A673 (cell line): ENCODE results near the gene PPP2R5E. TPM values are rescaled to one million over a fixed set of nuclear protein-coding genes. Genes with fewer than 3 reads are reported as not detected.

Source experiments
- BruUV-seq: library from RNA; stranded (reverse); fragments of 400-500 nt; replicated peaks from 2 replicates; lab custom pipeline; 2021; lab: Mats Ljungman, UMichigan
- CTCF ChIA-PET: fragments of 300-600 bp; sonication (Branson Sonifier 250); formaldehyde crosslinking; loops from one replicate; lab custom pipeline; 2022; ENCODE audit warnings: antibody characterized with exemption; lab: Charles Lee
- POLR2A ChIA-PET: fragments of 300-600 bp; sonication (Branson Sonifier 250); formaldehyde crosslinking; loops from one replicate; lab custom pipeline; 2022; ENCODE audit warnings: antibody characterized with exemption; ENCODE audit not compliant: low non-redundant PET; lab: Charles Lee
- DNase-seq: peaks from one replicate; pipeline ENCODE4 v3.0.0-alpha.2; 2015; ENCODE audit warnings: low spot score
- H3K27ac ChIP-seq: fragments of 200-600 bp; sonication (generic); 2 replicates; pipeline ENCODE4 v1.5.1; 2016; ENCODE audit warnings: mixed run types, low read depth, mild to moderate bottlenecking, mixed read lengths, antibody characterized with exemption, low read length; ENCODE audit not compliant: poor library complexity, severe bottlenecking
- H3K27me3 ChIP-seq: fragments of 200-600 bp; sonication (generic); replicated peaks from 2 replicates; pipeline ENCODE4 v1.6.1; 2017; ENCODE audit warnings: mixed run types, low read depth, mild to moderate bottlenecking, mixed read lengths, antibody characterized with exemption, low read length; ENCODE audit not compliant: insufficient read depth, poor library complexity
- H3K36me3 ChIP-seq: fragments of 200-600 bp; sonication (generic); 2 replicates; pipeline ENCODE4 v1.6.1; 2016; ENCODE audit warnings: mixed run types, mild to moderate bottlenecking, mixed read lengths, antibody characterized with exemption, low read length; ENCODE audit not compliant: insufficient read depth, poor library complexity, severe bottlenecking
- H3K4me1 ChIP-seq: fragments of 200-600 bp; sonication (generic); 2 replicates; pipeline ENCODE4 v1.6.1; 2017; ENCODE audit warnings: mixed run types, mild to moderate bottlenecking, mixed read lengths, antibody characterized with exemption, low read length; ENCODE audit not compliant: insufficient read depth, poor library complexity, severe bottlenecking
- H3K4me3 ChIP-seq: fragments of 200-600 bp; sonication (generic); 2 replicates; pipeline ENCODE4 v1.5.1; 2016; ENCODE audit warnings: low read depth, mixed run types, mild to moderate bottlenecking, mixed read lengths, low read length; ENCODE audit not compliant: poor library complexity, severe bottlenecking
- H3K9me3 ChIP-seq: fragments of 200-600 bp; sonication (generic); 2 replicates; pipeline ENCODE4 v1.6.1; 2016; ENCODE audit warnings: mixed run types, low read depth, mild to moderate bottlenecking, mixed read lengths, antibody characterized with exemption, low read length; ENCODE audit not compliant: poor library complexity, severe bottlenecking
- EZH2 ChIP-seq: fragments of 200-600 bp; sonication (generic); IDR thresholded peaks from 2 replicates; pipeline ENCODE4 v1.6.1; 2017; ENCODE audit warnings: borderline replicate concordance, low read depth, mild to moderate bottlenecking, mixed read lengths, antibody characterized with exemption, low read length; ENCODE audit not compliant: poor library complexity, severe bottlenecking
- intact Hi-C: fragments of 100-400 bp; cut with micrococcal nuclease; formaldehyde crosslinking; loops from one replicate; pipeline ENCODE4 v1.10.0; 2022; ENCODE audit not compliant: unreplicated experiment
- total RNA-seq: library from RNA; stranded (reverse); gene quantifications from 2 replicates; pipeline ENCODE4 v1.2.3, GENCODE V29; 2021
- TF ChIP-seq, protein P1 (sequence below): fragments of 300-800, 200-600 bp; sonication (generic); conservative IDR thresholded peaks from 2 replicates; pipeline ENCODE4 v1.5.1; 2017; ENCODE audit warnings: low read depth, mild to moderate bottlenecking, antibody characterized with exemption, low read length, moderate library complexity, mixed read lengths

The PPP2R5E gene
- total RNA-seq, 1 experiment from 2014 or later: 66.0 TPM

DNA sequence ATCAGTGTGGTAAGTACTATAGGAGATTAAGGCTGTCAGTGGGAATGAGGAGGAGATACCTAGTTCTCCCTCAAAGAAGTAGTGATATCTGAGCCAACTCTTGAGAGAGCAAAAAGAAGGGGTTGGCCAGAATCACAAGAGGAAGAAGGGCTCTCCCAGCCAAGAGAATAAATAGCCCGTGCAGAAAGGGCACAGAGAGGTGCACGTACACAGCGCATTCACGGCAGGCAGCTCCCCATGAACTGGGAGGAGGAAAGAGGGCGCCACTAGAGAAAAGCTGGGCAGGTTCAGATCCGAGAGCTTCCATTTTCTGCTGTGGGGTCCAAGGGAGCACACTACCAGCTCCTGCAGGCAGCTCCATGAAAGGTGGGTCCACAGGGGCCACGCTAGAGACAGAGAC, 59.9 kb downstream of the PPP2R5E start:
- TF ChIP-seq, protein P1, sequence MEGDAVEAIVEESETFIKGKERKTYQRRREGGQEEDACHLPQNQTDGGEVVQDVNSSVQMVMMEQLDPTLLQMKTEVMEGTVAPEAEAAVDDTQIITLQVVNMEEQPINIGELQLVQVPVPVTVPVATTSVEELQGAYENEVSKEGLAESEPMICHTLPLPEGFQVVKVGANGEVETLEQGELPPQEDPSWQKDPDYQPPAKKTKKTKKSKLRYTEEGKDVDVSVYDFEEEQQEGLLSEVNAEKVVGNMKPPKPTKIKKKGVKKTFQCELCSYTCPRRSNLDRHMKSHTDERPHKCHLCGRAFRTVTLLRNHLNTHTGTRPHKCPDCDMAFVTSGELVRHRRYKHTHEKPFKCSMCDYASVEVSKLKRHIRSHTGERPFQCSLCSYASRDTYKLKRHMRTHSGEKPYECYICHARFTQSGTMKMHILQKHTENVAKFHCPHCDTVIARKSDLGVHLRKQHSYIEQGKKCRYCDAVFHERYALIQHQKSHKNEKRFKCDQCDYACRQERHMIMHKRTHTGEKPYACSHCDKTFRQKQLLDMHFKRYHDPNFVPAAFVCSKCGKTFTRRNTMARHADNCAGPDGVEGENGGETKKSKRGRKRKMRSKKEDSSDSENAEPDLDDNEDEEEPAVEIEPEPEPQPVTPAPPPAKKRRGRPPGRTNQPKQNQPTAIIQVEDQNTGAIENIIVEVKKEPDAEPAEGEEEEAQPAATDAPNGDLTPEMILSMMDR: no peak
- TF ChIP-seq EZH2: no peak
- H3K27ac ChIP-seq: no peak overlapping the region
- CTCF ChIA-PET: no interaction called here
- intact Hi-C loops: no loop called here
- no peak overlapping the region for H3K4me3 ChIP-seq
- DNase-seq: no peak
- H3K27me3 ChIP-seq: no peaks in the 10 kb centered on the region
- H3K4me1 ChIP-seq: peaks cover 13% of the 10 kb centered on the region
- BruUV-seq: no TSS peak
- H3K36me3 ChIP-seq: no peaks in the 10 kb centered on the region
- H3K9me3 ChIP-seq: no peaks in the 10 kb centered on the region
- POLR2A ChIA-PET: no interaction called here

DNA sequence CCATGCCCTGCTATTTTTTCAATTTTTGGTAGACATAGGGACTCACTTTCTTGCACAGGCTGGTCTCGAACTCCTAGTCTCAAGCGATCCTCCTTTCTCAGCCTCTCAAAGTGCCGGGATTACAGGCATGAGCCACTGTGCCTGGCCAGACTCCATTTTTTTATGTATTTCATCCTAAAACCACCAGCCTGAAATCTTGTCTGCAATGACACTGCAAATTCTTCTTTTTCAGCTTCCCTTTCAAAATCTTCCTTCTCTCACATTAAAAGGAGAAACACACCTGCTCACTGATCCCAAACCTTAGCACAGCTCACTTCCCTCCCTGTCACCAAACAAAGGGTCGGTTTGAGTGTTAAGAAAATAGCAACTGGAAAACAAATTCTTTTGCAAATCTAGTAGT, 62.6 kb downstream of the PPP2R5E start:
- TF ChIP-seq EZH2: no peak
- TF ChIP-seq, protein P1: no peak
- H3K4me3 ChIP-seq: no peak overlapping the region
- DNase-seq: no peak
- no peaks in the 10 kb centered on the region for H3K36me3 ChIP-seq
- BruUV-seq: no TSS peak
- intact Hi-C loops: no loop called here
- H3K4me1 ChIP-seq: peaks cover 5% of the 10 kb centered on the region
- no peaks in the 10 kb centered on the region for H3K27me3 ChIP-seq
- ChIA-PET CTCF (no interaction called here), POLR2A (no interaction called here)
- no peaks in the 10 kb centered on the region for H3K9me3 ChIP-seq
- no peak overlapping the region for H3K27ac ChIP-seq

DNA sequence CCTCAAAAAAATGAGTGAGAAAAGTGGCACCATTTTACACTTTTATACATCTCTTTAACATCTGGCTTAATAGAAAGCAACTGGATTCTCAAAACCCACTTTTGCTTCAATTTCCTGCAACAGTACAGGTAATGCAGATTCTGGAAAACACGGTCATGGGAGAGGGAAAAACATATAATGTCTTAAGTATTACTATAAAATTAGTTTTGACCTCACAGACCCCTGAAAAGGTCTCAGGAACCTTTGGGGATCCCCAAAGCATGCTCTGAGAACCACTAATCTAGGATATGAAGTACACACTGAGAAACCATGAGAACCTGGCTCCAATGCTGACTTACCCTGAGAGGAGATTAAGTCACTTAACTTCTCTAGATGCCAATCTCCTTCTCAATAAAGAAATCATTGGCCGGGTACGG, 64.7 kb downstream of the PPP2R5E start:
- TF ChIP-seq, protein P1: no peak
- TF ChIP-seq EZH2: no peak
- intact Hi-C loops: no loop called here
- Histone ChIP-seq H3K4me1 (peaks cover 18% of the 10 kb centered on the region), H3K9me3 (no peaks in the 10 kb centered on the region), H3K27me3 (no peaks in the 10 kb centered on the region), H3K36me3 (no peaks in the 10 kb centered on the region), H3K27ac (no peak overlapping the region), H3K4me3 (no peak overlapping the region)
- ChIA-PET CTCF (no interaction called here), POLR2A (no interaction called here)
- BruUV-seq: no TSS peak
- DNase-seq: no peak
